Measurements from ENCODE around the gene ELK4.

The ELK4 gene

GRCh38 chr1:205582471-205583291 lies 49.1 kb downstream of the ELK4 start:
- TF ChIP-seq CTCF (IDR thresholded peaks at IDR 0.05; ENCODE audit: control insufficient read depth, extremely low read depth, insufficient read depth) = no peak
- H3K4me3 ChIP-seq (ENCODE audit: low read depth, low read length) = no peak overlapping the region
- DNase-seq (ENCODE audit: low read depth) = no peak

- DNase-seq (ENCODE audit: low read depth) = no peak
- no peak overlapping the region for H3K4me3 ChIP-seq (ENCODE audit: low read depth, low read length)
- no peak for TF ChIP-seq CTCF (IDR thresholded peaks at IDR 0.05; ENCODE audit: control insufficient read depth, extremely low read depth, insufficient read depth)
These were observed 49.8 kb downstream of the ELK4 start for GRCh38 chr1:205582046-205582445.

DNA sequence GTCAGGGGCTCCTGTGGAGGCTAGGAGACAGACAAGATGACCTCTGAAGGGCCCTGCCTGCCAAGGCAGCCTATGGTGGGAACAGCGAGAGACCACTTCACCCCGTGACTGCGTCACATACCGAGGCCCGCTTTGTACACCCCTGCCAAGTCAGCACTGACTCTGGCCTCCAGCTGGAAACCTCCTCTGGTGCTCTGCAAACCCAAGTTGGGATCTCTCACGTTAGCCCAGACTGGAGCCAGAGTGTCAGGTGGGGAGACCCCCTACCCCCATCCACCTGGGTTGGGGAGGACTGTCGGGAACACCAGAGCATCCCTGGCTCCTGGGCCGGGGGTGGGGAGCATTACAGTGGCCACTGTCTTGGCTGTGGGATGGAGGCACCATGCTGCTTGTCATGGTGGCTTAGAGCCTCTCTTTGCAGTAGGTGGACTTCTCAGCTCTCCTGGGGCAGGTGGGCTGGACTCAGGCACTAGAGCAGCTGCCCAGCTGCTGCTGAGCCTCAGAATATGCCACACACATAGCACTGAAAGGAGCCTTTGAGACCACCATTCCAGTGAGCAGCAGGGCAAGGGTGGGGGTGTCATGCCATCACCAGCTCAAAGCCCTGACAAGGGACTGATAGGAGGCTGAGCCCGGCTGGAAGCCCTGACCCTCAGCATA lies 50.4 kb downstream of the ELK4 start:
- no peak for DNase-seq (ENCODE audit: low read depth)
- TF ChIP-seq CTCF (IDR thresholded peaks at IDR 0.05; ENCODE audit: control insufficient read depth, extremely low read depth, insufficient read depth) = no peak

DNA sequence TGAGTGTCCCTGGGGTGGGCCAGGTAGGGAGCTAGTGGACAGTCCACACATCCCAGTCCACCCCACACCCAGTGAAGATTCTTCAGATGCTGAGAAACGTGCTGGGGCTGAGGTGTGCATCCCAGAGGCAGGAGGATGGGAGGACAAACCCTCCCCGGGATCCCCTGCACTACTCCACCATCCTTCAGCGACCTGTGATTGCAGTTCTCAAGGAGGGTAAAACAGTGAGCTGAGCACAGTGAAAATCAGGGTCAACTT lies 51.0 kb downstream of the ELK4 start:
- DNase-seq (ENCODE audit: low read depth) = no peak
- no peak for TF ChIP-seq CTCF (IDR thresholded peaks at IDR 0.05; ENCODE audit: control insufficient read depth, extremely low read depth, insufficient read depth)
- H3K4me3 ChIP-seq (ENCODE audit: low read depth, low read length) = no peak overlapping the region

More for the DNA sequence above, 50.4 kb downstream of the ELK4 start:
- no peak overlapping the region for H3K4me3 ChIP-seq (ENCODE audit: low read depth, low read length)

GRCh38 chr1:205580140-205580922 lies 51.5 kb downstream of the ELK4 start:
- TF ChIP-seq CTCF (IDR thresholded peaks at IDR 0.05; ENCODE audit: control insufficient read depth, extremely low read depth, insufficient read depth) = no peak
- no peak for DNase-seq (ENCODE audit: low read depth)
- no peak overlapping the region for H3K4me3 ChIP-seq (ENCODE audit: low read depth, low read length)

- no peak for TF ChIP-seq CTCF (IDR thresholded peaks at IDR 0.05; ENCODE audit: control insufficient read depth, extremely low read depth, insufficient read depth)
- DNase-seq (ENCODE audit: low read depth) = no peak
- no peak overlapping the region for H3K4me3 ChIP-seq (ENCODE audit: low read depth, low read length)
These were observed 52.1 kb downstream of the ELK4 start for GRCh38 chr1:205579711-205580110.

Measured in LNCaP clone FGC (cell line).